GM21717 (cell line): ENCODE results near the gene PCCA.
"Not testable (repeated sequence)": the region's sequence is repeated elsewhere in the genome, so short reads cannot be mapped to it uniquely, and the experiment has no call there.

Source experiments
- ATAC-seq: cut with Tn5 transposase; IDR thresholded peaks from one replicate; pipeline ENCODE4 v1.9.1; 2021; ENCODE audit warnings: mild to moderate bottlenecking, moderate library complexity; ENCODE audit not compliant: unreplicated experiment

PCCA gene

DNA sequence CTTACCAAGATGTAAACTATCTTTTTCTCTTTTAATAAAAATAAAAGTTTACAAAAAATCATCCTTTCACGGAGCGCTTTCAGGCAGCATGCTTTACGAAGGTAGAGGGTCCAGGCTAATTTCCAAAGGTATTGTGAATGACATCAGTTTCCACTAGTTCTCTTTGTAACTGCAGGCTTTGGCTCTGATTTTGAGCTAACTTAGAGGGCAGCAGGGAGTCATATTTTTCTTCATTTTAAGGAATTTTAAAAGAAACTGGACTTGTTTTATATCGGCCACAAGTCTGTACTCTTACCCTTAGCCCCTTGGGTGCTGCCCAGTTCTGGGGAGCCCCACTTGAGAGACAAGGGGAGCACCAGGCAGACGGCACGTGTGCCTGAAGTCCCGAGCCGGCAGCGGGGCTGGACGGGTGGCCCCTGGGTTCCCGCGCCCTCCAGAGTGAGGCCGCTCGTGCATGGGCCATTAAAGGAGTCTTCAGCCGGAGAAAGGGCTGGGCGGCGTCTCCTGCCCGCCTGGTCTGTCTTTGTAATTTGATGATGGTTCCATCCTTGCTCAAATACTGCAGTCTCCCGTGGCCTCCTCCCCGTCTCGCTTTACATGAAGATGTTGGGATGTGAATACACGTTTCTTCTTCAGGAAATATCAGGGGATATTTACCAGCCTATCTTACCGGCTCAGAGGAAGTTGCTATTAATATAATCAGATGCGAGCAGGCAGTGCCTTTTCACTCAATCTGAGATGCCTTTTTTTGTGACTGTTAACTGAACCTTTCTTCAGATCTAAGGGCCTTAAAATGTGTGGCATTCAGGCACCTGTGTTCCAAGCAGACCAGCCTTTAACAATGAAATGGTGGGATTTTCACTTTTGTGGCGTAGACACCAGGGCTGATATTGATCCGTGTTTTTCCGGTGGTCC is 432.3 kb downstream of the PCCA start:
- no peak for ATAC-seq

DNA sequence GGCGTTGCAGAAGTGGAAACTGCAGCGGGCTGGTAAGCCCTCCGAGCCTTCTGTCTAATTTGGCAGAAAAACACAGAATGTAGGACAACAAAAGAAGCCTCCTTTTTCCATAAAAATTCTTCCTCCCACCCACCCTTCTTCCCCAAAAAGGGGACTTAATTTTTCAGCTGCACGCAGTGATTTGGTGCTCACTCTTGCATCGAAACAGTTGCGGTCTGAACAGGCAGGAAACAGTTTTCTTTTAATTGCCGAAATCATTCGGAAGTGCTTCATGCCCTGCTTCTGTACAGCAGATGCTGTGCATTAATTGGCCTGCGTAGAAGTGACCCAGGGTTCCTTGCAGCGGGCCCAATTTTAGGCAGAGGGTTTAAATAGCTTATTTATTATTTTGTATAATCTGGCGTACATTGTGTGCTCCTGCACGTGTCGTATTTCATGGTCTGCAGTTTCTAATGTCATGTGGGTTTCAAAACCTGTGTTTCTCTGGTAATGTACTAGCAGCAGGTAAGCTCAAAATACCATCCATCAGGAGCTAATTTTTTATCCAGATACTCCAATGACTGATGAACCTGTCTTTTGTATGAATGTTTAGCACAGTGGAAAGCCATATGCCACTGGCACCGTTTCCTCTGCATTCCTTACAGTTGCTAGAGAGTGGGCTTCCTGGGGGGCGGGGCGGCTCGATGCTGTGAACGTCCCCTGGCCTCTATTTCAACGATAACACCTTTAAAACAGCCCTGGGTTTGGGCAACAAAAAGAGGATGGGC is 433.1 kb downstream of the PCCA start:
- no peak for ATAC-seq

DNA sequence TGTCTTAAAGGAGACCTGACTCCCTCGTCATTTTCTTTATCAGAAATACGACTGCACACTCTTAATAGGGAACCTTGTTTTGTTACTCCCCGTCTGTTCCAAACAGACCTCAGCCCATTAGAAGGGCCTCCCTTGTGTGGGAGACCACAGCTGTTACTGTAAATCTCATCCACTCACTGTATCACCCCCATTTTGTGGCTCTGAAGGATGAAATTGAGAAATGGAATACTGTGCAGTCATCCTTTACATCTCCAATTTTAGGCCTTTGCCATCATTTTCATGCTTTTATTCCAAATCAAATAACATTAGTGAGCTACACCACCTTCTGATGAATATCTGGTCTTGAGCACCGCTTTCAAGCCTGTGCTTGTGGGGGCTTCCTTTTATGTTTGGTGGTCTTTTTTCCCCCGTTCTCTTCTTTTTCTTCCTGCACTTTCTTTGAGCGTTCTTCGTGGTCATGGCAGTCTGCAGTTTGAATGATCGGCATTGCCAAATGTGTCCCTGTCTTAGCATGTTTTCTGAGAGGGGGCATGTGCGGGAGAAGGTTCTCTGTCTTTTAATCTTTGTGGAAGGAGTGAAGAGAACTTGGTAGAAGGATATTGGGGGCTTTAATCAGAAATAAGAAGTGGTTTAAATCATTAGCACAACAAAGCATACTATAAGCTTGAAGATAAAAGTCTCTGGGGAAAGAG is 433.9 kb downstream of the PCCA start:
- no peak for ATAC-seq

DNA sequence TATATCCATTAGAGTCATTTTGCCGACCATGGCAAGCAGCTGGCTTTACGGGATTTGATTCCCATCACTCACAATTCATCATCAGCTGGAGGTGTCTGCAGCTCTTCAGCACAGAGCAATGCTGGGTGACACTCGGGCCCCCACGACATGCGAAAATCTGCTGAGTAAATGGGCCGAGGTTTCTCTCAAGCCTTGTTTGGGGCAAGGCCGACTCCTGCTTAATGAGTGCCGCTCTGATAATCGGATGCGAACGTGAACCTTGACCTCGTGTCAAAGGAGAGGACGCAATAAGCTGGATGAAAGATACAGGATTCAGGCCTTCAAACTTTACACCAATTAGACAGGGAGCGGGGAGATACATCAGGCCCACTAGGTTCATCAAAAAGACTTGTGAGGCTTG is 434.5 kb downstream of the PCCA start:
- no peak for ATAC-seq

DNA sequence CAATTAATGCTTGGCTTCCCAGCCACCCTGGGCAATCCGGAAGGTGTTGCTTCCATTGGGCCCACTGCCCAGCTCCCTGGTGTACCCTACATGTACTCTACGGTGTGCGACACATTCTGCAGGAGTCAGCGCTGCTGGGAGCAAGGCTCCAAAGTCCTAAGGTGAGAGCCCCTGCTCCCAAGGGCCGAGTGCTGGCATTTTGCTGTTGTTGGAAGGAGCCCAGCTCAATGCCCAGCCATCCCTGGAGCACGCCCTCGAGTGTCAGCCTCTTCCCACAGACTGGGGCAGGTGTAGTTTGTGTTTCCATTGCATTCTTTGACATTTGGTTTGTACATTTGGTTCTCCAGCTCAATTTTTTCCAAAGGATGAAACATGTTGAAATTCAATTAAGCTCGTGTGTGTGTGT is 435.1 kb downstream of the PCCA start:
- no peak for ATAC-seq

DNA sequence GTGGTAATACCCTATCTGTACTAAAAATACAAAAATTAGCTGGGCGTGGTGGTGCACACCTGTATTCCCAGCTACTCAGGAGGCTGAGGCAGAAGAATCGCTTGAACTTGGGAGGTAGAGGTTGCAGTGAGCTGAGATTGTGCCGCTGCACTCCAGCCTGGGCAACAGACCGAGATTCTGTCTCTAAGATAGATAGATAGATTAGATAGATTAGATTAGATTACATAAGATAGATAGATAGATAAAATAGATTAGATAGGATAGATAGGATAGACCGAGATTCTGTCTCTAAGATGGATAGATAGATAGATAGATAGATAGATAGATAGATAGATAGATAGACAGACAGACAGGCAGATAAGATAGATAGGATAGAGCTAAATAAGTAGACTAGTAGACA is 435.8 kb downstream of the PCCA start:
- ATAC-seq, result not testable (repeated sequence)

DNA sequence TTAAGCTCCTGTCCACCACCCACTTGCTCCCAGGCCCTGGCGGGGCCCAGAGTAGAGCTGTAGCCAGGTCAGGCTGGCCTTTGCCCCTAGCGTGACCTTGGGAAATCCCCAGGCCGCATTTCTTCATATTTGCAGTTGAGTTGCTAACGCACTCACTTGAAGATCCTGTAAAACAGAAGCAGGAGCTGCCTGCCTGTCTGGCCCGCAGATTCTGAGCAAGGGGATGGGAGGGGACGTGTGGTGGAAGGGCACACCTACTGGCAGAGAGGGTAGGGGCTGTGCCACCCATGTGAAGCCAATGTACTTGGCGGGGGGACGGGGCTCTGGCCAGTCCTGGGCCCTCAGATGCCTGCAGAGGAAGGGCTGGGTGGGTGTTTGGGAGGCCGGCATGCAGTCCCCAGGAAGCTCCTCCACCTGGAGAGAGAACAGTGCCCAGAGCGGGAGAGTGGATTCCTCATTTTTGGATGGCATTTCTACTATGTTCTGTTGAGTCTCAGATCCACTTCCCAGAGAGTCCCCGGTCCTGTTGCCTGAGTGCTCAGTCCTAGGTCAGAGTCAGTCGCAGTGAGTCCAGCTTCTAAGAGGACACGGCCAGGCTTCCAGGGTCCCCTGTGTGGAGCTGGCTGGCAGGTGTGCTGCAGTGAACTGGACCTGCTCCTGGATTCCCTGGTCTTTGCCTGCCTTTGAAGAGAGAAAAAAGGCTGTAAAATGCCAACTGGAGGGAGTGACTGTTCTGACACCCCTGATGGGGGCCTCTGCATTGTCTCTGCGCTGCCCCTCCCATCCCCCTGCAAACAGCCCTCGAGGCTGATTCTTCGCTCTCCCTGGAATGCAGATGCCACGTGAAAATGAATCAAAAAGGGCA is 436.8 kb downstream of the PCCA start:
- ATAC-seq, result no peak

DNA sequence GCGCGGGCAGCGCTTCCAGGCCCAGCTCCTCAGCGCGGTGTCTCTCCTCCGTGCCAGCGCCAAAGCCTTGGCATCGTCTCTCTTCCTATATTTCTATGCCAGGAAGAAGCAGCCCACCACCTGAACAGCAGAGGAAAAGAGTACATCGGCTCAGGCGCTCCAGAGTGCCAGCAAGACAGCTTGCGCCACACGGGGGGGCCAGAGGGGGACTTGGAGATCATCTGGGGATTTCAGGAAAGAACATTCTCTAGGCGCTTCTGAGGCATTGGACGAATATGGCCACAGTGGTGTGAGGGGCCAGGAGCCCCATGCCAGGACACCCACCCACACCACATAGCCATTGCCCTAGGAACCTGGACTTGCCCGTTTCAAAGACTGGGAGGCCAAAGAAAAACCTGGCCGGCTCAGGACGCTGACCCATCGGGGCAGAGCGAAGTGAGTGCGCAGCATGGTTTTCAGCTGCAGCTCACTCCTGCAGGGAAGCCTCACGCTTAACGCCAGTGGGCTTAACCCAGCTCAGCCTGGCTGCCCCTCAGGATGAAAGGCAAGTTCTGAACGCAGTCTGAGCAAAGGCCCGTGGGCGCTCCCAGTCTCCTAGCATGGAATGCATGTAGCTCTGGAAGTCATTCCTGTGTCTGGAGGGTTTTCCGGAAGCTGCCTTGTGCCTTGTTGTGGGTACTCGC is 437.6 kb downstream of the PCCA start:
- no peak for ATAC-seq

DNA sequence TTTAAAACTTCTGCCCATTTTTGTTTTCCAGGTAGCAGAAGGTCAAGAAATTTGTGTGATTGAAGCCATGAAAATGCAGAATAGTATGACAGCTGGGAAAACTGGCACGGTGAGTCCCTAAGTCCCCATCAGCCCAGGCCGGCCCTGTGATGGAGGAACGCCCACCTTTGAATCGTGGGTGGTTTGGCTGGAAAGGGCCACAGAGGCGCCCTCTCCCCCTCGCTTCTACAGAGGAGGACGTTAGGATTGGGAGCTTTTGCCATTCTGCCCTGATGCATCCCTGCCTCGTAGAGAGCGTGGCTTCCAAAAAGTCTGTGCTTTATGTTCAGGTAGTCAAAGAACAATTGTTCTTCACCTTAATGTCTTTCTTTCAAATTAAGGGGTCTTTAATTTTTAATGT is 438.8 kb downstream of the PCCA start:
- ATAC-seq, result no peak

DNA sequence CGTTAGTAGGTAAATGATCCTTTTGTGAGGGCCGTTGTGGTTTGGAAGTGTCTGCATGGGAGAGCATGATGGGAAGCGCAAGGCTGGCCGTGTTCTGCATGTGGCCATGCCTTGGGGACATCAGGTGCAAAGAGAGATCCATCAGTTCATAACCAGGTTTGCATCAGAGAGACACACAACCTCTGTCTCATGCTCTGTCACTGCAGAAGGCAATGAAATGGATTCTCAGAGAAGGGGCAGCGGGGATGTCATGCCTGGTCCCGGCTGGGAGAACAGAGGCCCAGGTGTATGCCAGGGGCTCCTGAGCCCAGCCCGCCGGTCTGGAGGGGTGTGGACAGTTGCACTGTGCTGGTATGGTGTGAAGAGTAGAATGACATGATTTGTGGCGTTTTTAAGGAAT is 439.5 kb downstream of the PCCA start:
- ATAC-seq, result no peak

DNA sequence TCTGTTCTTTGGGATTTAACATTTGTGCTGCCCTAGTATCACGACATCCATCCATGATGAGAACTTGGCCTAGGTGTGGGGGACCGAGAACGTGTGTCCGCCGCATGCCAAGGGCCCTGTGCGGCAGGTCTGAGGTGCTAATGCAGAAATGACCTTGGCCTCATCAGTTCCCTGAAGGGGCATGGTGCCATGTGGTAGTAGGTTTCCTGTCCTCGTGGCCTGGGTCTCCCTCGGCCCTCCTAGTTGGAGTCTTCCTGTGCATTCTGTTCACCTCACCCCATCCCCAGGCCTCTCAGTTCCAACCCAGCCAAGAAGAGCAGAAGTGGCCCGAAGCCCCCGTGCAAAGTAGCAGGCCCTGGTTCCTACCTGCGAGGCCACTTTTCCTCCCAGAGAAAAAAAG is 439.9 kb downstream of the PCCA start:
- no peak for ATAC-seq

DNA sequence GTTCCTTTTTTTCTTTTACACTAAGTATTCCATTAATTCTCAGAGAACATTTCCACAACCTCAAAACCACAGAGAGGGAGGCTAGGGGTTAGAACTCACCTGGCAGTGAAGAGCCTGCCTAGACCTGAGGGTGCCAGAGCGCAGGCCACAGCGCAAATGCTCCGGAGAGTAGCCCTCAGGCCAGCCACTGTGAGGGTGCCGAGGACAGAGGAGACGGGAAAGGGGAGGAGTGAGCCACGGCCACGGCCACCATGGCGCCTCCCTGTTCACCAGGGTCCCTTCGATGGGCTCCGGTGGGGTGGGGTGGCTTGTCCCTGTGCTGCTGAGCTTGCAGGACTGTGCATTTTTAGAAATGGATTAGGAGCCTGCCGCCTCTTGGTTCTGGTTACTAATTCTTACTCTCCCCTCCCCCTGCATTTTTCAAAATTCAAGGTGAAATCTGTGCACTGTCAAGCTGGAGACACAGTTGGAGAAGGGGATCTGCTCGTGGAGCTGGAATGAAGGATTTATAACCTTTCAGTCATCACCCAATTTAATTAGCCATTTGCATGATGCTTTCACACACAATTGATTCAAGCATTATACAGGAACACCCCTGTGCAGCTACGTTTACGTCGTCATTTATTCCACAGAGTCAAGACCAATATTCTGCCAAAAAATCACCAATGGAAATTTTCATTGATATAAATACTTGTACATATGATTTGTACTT is 440.9 kb downstream of the PCCA start:
- no peak for ATAC-seq

DNA sequence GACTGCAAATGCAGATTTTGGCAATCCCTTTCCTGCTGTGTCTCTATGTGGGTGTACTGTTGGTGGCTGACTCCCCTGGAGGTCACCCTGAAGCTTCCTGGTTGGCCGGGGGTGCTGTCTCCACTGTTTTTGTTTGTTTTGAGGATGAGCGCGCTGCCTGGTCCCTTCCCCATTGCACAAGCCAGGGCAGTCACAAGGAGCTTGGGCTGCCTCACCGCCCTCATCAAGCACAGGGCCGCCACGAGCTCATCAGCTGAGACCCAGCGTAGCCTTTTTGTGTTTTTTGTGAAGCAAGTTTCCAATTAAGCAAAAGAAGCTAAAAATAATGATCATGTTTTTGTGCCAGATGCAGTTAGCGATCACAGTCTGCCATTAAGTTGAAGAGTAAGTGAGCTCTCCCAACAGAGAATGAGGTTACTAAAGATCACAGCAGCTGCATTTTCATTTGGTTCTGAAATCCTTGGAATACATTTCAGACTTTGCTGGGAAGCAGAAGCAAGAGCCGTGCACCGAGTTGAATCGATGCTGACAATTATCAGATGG is 441.8 kb downstream of the PCCA start:
- ATAC-seq, result no peak

DNA sequence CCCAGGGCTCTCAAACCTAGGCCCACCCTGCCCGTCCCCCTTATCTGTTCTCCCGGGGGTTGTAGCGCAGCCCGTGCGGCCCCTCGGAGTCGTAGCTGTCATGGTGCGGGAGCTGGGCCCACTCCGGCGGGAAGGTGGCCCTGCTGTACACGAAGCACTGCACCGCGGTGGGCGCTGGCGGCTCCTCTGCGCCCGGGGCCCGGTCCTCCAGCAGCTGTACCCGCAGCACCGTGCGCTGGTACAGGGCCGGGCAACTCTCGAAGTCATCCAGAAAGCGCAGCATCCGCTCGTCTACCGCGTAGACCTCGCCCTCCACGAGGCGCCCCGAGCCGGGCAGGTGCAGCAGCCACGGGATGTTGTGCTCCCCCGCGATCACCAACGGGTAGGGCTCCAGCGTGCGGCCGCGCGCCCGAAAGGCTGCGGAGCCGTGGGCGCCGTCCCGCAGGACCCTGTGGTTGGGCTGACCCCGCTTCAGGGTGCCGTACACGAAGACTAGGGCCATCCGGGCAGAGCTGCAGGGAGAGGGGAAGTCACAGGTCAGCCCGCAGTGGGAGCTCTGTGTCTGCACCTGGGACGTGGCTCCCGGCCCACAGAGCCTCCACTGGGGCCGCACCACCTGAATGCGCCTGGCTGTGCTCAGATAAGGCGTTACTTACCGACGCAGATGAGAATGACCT is 443.3 kb downstream of the PCCA start:
- no peak for ATAC-seq

DNA sequence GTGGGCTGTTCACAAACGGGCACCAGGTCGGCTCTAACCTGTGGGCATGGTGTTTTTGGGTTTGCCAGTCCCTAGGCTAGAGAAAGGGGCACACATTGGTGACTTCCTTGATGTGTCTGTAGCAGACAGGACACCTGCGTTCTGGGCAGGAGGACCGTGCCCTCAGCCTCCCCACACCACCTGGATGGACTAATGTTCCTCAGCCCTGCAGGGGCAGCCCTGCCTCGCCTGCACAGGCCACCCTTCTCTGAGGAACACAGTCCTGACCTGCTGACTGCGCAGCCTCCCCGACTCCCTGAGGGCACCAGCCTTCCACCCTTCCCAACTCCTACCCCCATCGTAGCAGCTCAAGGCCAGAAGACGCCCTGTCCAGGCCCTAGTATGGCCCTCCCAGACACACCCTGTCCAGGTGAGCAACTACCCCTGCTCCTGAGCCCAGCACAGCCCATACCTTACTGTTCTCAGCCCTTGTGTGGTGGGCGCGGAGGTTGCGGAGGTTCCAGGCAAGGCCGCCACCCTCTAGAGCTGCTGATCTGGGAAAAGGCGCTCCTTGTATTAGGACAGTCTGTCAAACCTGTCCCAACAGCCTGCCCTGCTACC is 444.0 kb downstream of the PCCA start:
- no peak for ATAC-seq

DNA sequence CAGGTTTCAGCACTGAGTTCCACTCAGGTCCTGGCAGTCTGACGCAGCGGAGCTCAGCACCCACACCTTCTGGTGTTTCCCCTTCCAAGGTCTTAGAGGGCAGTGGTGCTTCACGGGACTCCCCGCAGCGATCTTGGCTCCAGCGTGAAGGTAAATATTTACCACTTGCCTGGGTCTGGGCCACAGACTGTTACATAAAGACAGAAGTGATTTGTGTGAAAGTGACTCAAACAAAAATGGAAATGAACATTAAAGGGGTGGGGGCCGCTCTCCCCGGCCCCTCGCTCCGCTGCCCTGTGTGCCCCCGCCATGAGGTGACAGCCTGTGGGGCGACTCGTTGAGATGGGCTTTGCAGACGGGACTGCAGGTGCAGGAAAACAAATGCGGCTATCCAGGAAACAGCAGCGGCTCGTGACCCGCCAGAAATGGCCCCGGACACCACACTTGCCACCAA is 444.7 kb downstream of the PCCA start:
- ATAC-seq, result no peak

DNA sequence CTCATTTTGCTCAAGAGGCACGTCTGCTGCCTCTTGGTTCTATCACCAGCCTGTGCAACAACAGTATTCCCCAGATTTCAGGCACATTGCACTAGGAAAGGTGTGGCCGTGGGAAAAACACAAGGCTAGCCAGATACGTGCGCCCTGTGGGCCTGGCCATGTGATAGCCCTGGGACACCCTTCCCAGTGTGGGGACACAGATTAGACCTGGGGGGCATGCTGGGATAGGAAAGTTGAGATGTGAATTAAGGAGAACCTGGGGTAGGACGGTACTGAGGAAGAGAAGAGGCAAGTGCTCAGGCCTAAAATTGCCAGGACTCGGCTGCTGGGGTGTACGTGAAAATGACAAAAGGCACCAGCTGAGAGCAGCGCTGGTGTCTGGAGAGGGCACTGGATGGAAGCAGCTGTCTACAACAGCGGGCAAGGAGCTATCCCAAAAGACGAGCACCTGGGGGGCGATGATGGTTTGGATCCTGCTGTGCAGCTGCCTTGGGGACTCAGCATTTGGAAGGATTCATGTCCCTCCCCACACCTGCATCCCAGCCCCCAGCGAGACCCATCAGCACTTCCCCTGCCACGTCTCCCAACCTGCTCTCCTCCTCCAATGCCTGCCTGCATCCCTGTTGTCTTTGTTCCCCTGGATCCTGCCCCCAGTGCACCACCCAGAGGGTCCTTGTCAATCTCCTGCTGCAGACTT is 445.4 kb downstream of the PCCA start:
- no peak for ATAC-seq

DNA sequence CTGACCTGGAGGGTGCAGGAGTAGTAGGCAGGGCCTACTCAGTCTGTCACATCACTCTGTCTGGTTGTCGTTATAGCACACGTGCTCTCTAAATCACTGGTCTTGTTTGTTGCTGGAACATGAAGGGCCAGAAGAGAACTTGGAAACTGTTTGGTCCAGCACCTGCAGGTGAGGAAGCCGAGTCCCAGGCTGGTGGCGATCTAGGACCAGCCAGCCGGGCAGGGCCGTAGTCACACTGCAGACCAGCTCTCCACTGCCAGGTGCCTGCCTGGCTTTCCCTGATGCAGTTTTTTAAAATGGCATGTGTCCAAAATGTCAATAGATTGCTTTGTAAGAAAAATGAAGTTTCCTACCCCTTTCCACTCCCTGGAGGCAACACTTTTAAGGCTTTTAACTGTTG is 446.0 kb downstream of the PCCA start:
- no peak for ATAC-seq
